Gastrocnemius medialis (tissue), 4 donors: ENCODE measurements around the gene ENTREP1. TPM values are rescaled to one million over a fixed set of nuclear protein-coding genes. Genes with fewer than 3 reads are reported as not detected.

Experiments
- ATAC-seq, 2 donors: fragments of 150-250 bp; one replicate each; pipeline ENCODE4 v1.9.1; 2016
- DNase-seq, 2 donors: peaks; one replicate each; pipeline ENCODE4 v3.0.0-alpha.2; 2019
- H3K27ac ChIP-seq, 4 donors: fragments of 200-600 bp; sonication (generic); 1 replicate in 1 of 4; 2 replicates in 3 of 4; pipeline ENCODE4 v1.5.1; 2016 to 2018; ENCODE audit warnings: mild to moderate bottlenecking in 2 of 4, moderate library complexity in 1 of 4
- H3K27me3 ChIP-seq, 3 donors: fragments of 200-600 bp; sonication (generic) in 2 of 3; 1 replicate in 1 of 3; 2 replicates in 2 of 3; pipeline versions ENCODE4 v1.5.1 to v1.6.0; 2016 to 2019; ENCODE audit warnings: mild to moderate bottlenecking in 1 of 3, moderate library complexity in 1 of 3
- H3K36me3 ChIP-seq, 2 donors: fragments of 200-600 bp; sonication (generic) in 1 of 2; one replicate each; pipeline ENCODE4 v1.5.1; 2017 to 2018
- H3K4me1 ChIP-seq, 2 donors: fragments of 200-600 bp; sonication (generic) in 1 of 2; one replicate each; pipeline ENCODE4 v1.5.1; 2016 to 2017; ENCODE audit warnings: mild to moderate bottlenecking in 2 of 2
- H3K4me3 ChIP-seq, 4 donors: fragments of 200-600 bp; sonication (generic) in 3 of 4; 1 replicate in 1 of 4; 2 replicates in 3 of 4; pipeline ENCODE4 v1.5.1; 2016 to 2019; ENCODE audit warnings: mild to moderate bottlenecking in 2 of 4
- H3K9me3 ChIP-seq, 3 donors: fragments of 200-600 bp; sonication (generic) in 2 of 3; 1 replicate in 1 of 3; 2 replicates in 2 of 3; pipeline ENCODE4 v1.5.1; 2016 to 2019
- CTCF ChIP-seq, 5 experiments: fragments of 450-650 bp in 3 of 5; fragments of 200-600 bp in 2 of 5; sonication (generic) in 2 of 5; IDR thresholded peaks in 4 of 5; conservative IDR thresholded peaks in 1 of 5; 1 replicate in 4 of 5; 2 replicates in 1 of 5; pipeline ENCODE4 v1.5.1; 2016 to 2019; ENCODE audit warnings: antibody characterized with exemption in 5 of 5, mild to moderate bottlenecking in 3 of 5, moderate library complexity in 3 of 5
- POLR2A ChIP-seq, 2 donors: fragments of 450-650 bp; IDR thresholded peaks; one replicate each; pipeline ENCODE4 v1.6.1; 2017; ENCODE audit warnings: antibody characterized with exemption in 2 of 2, mild to moderate bottlenecking in 2 of 2, moderate library complexity in 2 of 2
- in situ Hi-C, 4 donors: fragments of 200-750 bp; cut with MboI; loops; one replicate each; pipeline versions ENCODE4 v1.15.0 to v1.8.0; 2017; ENCODE audit warnings: low sequenced_read_pairs in 4 of 4
- intact Hi-C: fragments of 100-400 bp; cut with DNase I; formaldehyde crosslinking; loops from one replicate; pipeline ENCODE4 v1.15.1; 2023; ENCODE audit warnings: low total_unique reads
- total RNA-seq, 4 donors: library from RNA; depleted of rRNA; stranded (reverse); fragments of >200 nt; gene quantifications; one replicate each; pipeline versions ENCODE4 v1.1.0 to v1.2.3, GENCODE V29; 2016

The ENTREP1 gene
- total RNA-seq, 4 donors from 2014 or later: 10.8 to 26.8 (median 17.1) TPM

- in situ Hi-C loops (loop anchor here in 3 of 4 donors (10.0 kb wide), 3 partner anchors 117 to 497 kb away; no protein-coding TSS in a partner anchor), intact Hi-C loops (loop anchor here (10.0 kb wide), 1 partner anchor 497 kb away; no protein-coding TSS in a partner anchor)
- no peaks in the 10 kb centered on the region for H3K36me3 ChIP-seq
These were observed 103.2 kb downstream of the ENTREP1 start for GRCh38 chr9:69428017-69428785.

GRCh38 chr9:69429281-69429680 lies 104.3 kb downstream of the ENTREP1 start:
- Histone ChIP-seq H3K36me3 (no peaks in the 10 kb centered on the region), H3K27me3 (no peaks in the 10 kb centered on the region), H3K27ac (no peak overlapping the region), H3K4me3 (no peak overlapping the region), H3K9me3 (no peaks in the 10 kb centered on the region), H3K4me1 (no peaks in the 10 kb centered on the region)
- no peak for ATAC-seq
- intact Hi-C loops: loop anchor here (10.0 kb wide), 1 partner anchor 496 kb away; no protein-coding TSS in a partner anchor
- in situ Hi-C loops: loop anchor here in 3 of 4 donors (10.0 kb wide), 3 partner anchors 116 to 496 kb away; no protein-coding TSS in a partner anchor
- DNase-seq: no peak
- TF ChIP-seq POLR2A (IDR thresholded peaks at IDR 0.05) (no peak), CTCF (IDR thresholded peaks at IDR 0.05 in 4 of 5, conservative IDR thresholded peaks at IDR 0.05 in 1 of 5) (no peak)

More at GRCh38 chr9:69428017-69428785, 103.2 kb downstream of the ENTREP1 start:
- DNase-seq (no peak), ATAC-seq (no peak)
- H3K9me3 ChIP-seq: no peaks in the 10 kb centered on the region
- H3K27me3 ChIP-seq: no peaks in the 10 kb centered on the region
- H3K27ac ChIP-seq: no peak overlapping the region
- TF ChIP-seq CTCF (IDR thresholded peaks at IDR 0.05 in 4 of 5, conservative IDR thresholded peaks at IDR 0.05 in 1 of 5): no peak
- no peak for TF ChIP-seq POLR2A (IDR thresholded peaks at IDR 0.05)
- H3K4me3 ChIP-seq: no peak overlapping the region
- no peaks in the 10 kb centered on the region for H3K4me1 ChIP-seq

GRCh38 chr9:69430206-69430605 lies 105.2 kb downstream of the ENTREP1 start:
- ATAC-seq: no peak

GRCh38 chr9:69431203-69431602 lies 106.2 kb downstream of the ENTREP1 start:
- Histone ChIP-seq H3K4me3 (no peak overlapping the region), H3K4me1 (no peaks in the 10 kb centered on the region), H3K27ac (no peak overlapping the region), H3K9me3 (no peaks in the 10 kb centered on the region), H3K36me3 (no peaks in the 10 kb centered on the region), H3K27me3 (no peaks in the 10 kb centered on the region)
- no peak for ATAC-seq
- DNase-seq: no peak
- intact Hi-C loops (no loop called here), in situ Hi-C loops (no loop called here)
- no peak for TF ChIP-seq CTCF (IDR thresholded peaks at IDR 0.05 in 4 of 5, conservative IDR thresholded peaks at IDR 0.05 in 1 of 5)
- no peak for TF ChIP-seq POLR2A (IDR thresholded peaks at IDR 0.05)

More at GRCh38 chr9:69430206-69430605, 105.2 kb downstream of the ENTREP1 start:
- Histone ChIP-seq H3K4me3 (no peak overlapping the region), H3K4me1 (no peaks in the 10 kb centered on the region), H3K27ac (no peak overlapping the region), H3K9me3 (no peaks in the 10 kb centered on the region), H3K27me3 (no peaks in the 10 kb centered on the region), H3K36me3 (no peaks in the 10 kb centered on the region)
- in situ Hi-C loops: no loop called here
- TF ChIP-seq POLR2A (IDR thresholded peaks at IDR 0.05): no peak
- no peak for TF ChIP-seq CTCF (IDR thresholded peaks at IDR 0.05 in 4 of 5, conservative IDR thresholded peaks at IDR 0.05 in 1 of 5)
- intact Hi-C loops: no loop called here
- no peak for DNase-seq
